Ecto neural progenitor cell (in vitro differentiated cells): ENCODE measurements around the gene RARG.

Source experiments
- DNase-seq: peaks from one replicate; pipeline ENCODE4 v3.0.0-alpha.2; 2018; ENCODE audit warnings: low spot score

Gene RARG

DNA sequence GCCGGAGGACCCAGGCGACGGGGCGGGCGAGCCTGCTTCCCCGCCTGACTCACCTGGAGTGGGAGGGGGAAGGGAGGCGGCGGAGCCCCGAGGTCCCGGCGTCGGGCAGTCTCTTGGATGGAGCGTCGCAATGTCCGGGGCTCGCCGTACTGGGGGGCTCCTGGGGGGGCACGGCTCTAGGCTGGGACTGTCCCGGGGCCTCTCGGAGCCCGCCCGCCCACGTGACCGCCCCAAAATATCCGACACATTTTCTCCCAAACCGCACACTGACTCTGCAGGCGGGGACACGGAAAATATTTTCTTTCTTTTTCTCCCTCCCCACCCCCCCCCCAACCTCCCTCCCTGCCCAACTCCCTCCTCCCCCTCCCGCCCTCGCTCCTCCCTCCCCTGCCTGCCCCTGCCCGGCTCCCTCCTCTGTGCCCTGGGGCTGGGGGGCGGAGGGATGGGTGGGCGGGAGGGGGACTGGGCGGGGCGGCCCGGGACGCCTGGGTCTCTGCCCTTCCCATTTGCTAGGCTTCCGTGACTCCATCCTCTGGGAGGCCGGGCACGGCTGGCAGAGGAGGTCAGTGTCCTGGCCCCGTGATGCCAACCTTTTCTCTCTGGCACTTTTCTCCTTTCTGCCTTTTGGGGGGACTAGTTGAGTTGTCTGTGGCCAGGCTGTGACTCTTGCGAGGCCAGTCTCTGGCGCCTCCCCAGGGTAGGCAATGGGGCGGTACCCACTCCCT lies at the start of gene RARG:
TSS of gene RARG (minus strand) at position 289 of the 725 bp plus-strand sequence. CDS start 4,664 bp downstream, outside the sequence.
- peak; percentile 67 for DNase-seq

- no peak for DNase-seq
Observed at GRCh38 chr12:53279888-53280498, 48.0 kb upstream of the RARG start.

- DNase-seq, result no peak
Observed at GRCh38 chr12:53279283-53279869, 47.4 kb upstream of the RARG start.

- no peak for DNase-seq
Observed at GRCh38 chr12:53277981-53278380, 46.0 kb upstream of the RARG start.

GRCh38 chr12:53276511-53276910 lies 44.5 kb upstream of the RARG start:
- DNase-seq, result no peak

DNA sequence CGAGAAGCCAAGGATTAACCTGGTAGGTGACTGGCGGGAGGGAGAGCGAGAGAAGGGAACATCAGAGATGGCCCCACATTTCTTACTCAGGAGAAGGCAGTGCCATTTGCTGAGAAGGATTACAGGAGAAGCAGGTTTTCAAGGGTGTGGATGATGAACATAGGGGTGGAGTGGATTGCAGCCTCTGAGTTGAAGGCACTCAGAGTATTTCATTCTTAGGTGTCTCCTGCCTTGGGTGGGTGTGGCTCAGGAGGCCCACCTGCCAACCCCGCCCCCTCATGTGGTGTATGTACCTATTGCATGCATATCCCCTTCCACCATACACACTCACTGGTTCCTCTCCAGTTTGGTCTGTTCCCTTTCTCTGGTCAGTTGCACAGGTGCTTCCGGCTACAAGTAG lies 42.4 kb upstream of the RARG start:
- DNase-seq, result no peak

DNA sequence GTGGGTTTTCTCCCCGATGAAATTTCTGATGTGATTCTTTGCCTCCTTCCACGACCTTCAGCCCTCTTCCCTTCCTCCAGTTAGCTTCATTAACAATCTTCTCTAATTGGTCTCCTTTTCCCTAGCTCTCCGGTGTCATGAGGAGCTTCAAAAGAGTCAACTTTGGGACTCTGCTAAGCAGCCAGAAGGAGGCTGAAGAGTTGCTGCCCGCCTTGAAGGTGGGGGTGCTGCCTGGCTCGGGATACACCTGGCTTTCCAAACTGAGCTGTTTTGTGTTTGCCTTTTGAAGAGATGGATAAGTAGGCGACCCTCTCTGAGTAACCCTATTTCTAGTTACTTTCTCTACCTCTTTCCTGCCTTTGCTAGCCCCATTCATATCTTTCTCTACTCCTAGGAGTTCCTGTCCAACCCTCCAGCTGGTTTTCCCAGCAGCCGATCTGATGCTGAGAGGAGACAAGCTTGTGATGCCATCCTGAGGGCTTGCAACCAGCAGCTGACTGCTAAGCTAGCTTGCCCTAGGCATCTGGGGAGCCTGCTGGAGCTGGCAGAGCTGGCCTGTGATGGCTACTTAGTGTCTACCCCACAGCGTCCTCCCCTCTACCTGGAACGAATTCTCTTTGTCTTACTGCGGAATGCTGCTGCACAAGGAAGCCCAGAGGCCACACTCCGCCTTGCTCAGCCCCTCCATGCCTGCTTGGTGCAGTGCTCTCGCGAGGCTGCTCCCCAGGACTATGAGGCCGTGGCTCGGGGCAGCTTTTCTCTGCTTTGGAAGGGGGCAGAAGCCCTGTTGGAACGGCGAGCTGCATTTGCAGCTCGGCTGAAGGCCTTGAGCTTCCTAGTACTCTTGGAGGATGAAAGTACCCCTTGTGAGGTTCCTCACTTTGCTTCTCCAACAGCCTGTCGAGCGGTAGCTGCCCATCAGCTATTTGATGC lies 36.9 kb upstream of the RARG start:
- DNase-seq, result no peak

GRCh38 chr12:53267999-53268629 lies 36.1 kb upstream of the RARG start, which contains the start of gene ESPL1:
TSS of gene ESPL1 (plus strand) at chr12:53268299. CDS start at chr12:53268767, 468 bp downstream.
- DNase-seq, result peak; percentile 93

DNA sequence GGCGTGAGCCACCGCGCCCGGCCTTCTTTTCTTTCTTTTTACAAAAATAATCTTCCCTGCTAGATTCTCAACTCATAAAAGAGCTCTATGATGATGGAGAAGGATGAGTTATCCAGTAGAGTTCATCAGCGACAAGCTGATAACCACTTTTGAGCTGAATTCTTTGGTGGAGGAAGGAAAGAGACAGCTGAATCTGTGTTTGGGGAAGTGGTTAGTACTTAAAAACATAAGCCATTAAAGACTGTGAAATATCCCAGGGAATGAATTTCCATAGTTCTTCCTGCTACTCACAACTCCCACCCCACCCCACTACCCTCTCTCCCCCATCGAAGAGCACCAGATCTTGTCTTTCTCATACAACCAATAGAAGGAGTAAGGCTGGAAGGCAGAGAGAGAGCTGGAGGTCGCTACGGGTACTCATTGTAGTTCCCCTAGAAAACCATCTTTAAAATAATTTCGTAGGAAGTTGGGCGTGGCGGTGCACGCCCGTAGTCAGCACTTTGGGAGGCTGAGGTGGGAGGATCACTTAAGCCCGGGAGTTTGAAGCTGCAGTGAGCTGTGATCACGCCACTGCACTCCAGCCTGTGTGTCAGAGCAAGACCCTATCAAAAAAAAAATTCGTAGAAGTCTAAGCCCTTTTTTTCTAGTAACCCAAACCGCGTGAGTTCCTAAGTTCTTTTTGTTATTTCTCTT lies 35.4 kb upstream of the RARG start:
- no peak for DNase-seq

GRCh38 chr12:53265783-53266182 lies 33.8 kb upstream of the RARG start:
- DNase-seq, result no peak

DNA sequence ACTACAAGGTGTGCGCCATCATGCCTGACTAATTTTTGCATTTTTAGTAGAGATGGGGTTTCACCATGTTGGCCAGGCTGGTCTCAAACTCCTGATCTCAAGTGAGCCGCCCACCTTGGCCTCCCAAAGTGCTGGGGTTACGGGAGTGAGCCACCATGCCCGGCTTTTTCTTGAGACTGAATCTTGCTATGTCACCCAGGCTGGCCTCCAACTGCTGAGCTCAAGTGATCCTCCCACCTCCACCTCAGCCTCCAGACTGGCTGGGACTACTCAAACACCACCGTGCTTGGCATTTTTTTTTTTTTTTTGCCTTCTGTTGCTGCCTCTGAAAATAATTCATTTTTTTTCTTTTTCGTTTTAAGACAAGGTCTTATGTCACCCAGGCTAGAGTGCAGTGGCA lies 27.9 kb upstream of the RARG start:
- no peak for DNase-seq

DNA sequence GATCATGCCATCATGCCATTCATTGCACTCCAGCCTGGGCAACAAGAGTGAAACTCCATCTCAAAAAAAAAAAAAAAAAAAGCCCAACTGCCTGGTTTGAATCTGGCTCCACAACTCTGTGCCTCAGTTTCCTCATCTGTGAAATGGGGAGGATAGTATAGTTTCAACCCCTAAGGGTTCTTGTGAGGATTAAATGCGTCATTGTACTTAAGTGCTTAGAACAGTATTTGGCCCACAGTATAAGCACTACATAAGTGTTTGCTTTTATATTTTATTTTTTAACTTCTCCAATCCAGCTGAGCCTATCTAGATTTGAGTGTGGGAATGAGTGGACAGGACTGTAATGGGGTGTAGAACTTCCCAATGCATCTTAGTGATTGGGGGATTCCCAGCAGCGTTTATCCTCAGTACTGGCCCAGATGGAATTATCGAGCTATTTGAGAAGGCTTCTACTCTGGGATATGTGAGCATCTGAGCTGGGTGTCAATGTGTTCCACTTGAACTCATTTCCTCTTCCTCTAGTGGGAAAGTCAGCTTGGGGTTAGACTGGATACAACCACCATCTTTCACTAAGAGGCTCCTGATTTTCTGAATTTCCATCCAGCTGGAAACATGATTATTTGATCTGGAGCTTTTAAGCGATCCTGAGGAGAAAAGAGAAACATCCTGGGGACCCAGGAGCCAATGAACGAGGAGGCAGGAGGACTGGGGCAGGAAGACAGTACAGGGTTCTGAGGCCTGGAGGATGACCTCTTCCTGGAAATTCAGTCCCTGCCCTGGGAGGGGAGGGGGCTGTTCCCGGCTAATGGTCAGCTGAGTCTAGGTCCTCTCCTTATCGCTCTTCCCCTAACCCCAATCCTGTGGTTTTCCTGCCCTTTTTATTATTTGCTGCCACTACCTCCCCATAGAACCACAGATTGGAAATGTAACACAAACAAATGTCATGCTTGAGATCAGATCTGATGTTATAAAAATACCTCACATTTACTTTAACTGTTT lies 26.8 kb upstream of the RARG start:
- no peak for DNase-seq

- no peak for DNase-seq
Observed at GRCh38 chr12:53255996-53256395, 24.0 kb upstream of the RARG start.

DNA sequence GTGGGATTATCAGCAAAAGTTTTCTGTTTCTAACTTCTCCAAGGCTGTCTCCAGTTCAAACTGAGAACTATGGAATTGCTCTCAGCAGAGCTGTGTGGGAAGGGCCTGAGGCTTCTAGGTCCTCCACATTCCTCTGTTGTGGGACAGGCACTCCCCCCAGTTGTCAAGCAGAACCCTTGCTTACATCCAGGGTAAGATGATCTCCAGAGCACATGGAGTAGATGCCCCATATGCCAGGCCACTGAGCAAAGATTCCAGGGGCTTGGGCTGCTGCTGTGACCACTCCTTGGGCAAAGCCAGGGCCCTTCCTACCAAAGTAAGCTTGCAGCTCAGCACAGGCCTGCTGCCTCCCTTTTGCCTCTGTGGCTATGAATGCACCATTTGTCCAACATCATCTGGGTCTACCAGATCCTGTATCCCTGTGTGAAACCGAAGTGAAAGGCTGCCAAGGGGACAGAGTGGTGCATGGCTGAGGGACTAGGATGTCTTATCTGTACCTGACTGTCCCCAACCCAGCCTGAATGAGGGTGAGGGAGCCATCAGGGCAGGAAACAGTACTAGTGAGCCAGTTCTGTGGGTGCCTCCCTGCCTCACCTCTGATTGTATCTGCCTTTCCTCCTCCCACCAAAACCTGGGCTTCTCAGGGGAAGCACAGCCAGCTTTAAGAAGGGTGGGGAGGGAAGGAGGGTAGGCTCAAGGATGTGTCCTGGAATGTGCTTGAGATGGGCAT lies 23.0 kb upstream of the RARG start:
- no peak for DNase-seq

DNA sequence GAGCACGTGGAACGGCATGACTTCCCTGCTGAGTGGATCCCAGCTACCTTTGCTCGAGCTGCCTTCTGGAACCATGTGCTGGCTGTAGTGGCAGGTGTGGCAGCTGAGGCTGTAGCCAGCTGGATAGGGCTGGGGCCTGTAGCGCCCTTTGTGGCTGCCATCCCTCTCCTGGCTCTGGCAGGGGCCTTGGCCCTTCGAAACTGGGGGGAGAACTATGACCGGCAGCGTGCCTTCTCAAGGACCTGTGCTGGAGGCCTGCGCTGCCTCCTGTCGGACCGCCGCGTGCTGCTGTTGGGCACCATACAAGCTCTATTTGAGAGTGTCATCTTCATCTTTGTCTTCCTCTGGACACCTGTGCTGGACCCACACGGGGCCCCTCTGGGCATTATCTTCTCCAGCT lies 21.3 kb upstream of the RARG start:
- no peak for DNase-seq

- DNase-seq, result no peak
Observed at GRCh38 chr12:53252349-53252916, 20.4 kb upstream of the RARG start.

DNA sequence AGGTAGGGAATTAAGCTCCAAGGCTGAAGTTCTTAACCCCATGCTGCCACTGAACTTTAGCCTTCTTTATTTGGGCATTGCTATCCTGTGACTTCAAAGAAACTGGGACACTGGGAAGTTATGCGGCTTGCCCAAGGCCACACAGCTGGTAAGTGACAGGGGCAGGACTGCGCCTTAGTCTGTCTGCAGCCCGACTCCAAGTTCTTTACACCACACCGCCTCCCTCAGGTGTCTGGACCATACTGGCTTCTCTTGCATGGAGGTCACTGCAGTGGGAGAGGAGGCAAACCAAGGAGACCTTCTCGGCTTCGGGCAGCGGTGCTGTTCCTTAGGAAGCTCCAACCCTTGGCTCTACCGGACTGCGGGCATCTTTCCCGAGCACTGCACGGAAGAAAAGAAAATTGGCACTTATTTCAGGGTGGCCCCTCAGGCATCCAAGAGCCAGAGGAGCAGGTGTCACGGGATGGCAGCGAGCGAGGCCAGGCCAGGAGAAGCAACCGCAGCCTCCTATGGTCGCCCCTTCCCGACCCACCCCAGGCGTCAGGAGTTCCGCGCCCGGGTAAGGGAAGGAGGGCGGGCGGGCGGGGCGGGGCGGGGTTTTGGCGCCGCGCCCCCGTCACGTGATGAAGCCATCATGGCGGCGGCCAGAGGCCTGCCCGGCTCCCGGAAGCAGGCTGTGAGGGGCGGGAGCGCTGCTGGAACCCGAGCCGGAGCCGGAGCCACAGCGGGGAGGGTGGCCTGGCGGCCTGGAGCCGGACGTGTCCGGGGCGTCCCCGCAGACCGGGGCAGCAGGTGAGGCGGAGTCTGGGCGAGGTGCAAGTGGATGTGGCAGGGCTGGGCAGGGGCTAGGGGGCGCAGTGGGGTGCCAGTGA lies 19.7 kb upstream of the RARG start:
- DNase-seq, result peak; percentile 97

- DNase-seq, result no peak
Observed at GRCh38 chr12:53245286-53245685, 13.3 kb upstream of the RARG start.
